HEK293T (cell line): ENCODE results near the gene ARHGAP40.

Experiments used
- CTCF ChIA-PET: fragments of 350-600 bp; formaldehyde crosslinking; extraction: SDS; loops from one replicate; lab custom pipeline; 2021; ENCODE audit warnings: antibody characterized with exemption, inconsistent platforms; lab: Yijun Ruan, JAX
- POLR2A ChIA-PET: fragments of 350-600 bp; formaldehyde crosslinking; extraction: SDS; loops from one replicate; lab custom pipeline; 2020; ENCODE audit warnings: antibody characterized with exemption, inconsistent platforms; lab: Yijun Ruan, JAX
- DNase-seq: peaks from one replicate; pipeline ENCODE4 v3.0.0; 2012; ENCODE audit warnings: mixed read lengths; ENCODE audit errors: extremely low spot score
- ARNT ChIP-seq: fragments of 450-650 bp; IDR thresholded peaks from 2 replicates; pipeline ENCODE4 v1.6.1; 2017; ENCODE audit warnings: mild to moderate bottlenecking
- BHLHE40 ChIP-seq: fragments of 450-650 bp; IDR thresholded peaks from 2 replicates; pipeline ENCODE4 v1.6.1; 2016; ENCODE audit warnings: mild to moderate bottlenecking, moderate library complexity, borderline replicate concordance
- CTBP1 ChIP-seq: fragments of 450-650 bp; IDR thresholded peaks from 2 replicates; pipeline ENCODE4 v1.6.1; 2016; ENCODE audit warnings: borderline replicate concordance
- ELF4 ChIP-seq: fragments of 450-650 bp; IDR thresholded peaks from 2 replicates; pipeline ENCODE4 v1.6.1; 2017; ENCODE audit warnings: antibody characterized with exemption
- FOXA1 ChIP-seq: fragments of 450-650 bp; IDR thresholded peaks from 2 replicates; pipeline ENCODE4 v1.6.1; 2016; ENCODE audit warnings: mild to moderate bottlenecking
- FOXK2 ChIP-seq: fragments of 450-650 bp; IDR thresholded peaks from 2 replicates; pipeline ENCODE4 v1.6.1; 2016; ENCODE audit warnings: mild to moderate bottlenecking
- FOXM1 ChIP-seq: fragments of 450-650 bp; IDR thresholded peaks from 2 replicates; pipeline ENCODE4 v1.6.1; 2017; ENCODE audit warnings: mild to moderate bottlenecking, borderline replicate concordance
- HDGF ChIP-seq: fragments of 450-650 bp; IDR thresholded peaks from 2 replicates; pipeline ENCODE4 v1.6.1; 2017; ENCODE audit warnings: antibody characterized with exemption, borderline replicate concordance
- L3MBTL2 ChIP-seq: fragments of 450-650 bp; conservative IDR thresholded peaks from 2 replicates; pipeline ENCODE4 v1.6.1; 2016; ENCODE audit warnings: mild to moderate bottlenecking
- LEF1 ChIP-seq: fragments of 450-650 bp; IDR thresholded peaks from 2 replicates; pipeline ENCODE4 v1.6.1; 2017; ENCODE audit warnings: mild to moderate bottlenecking, borderline replicate concordance
- NFRKB ChIP-seq: fragments of 450-650 bp; IDR thresholded peaks from 2 replicates; pipeline ENCODE4 v1.6.1; 2016; ENCODE audit warnings: mild to moderate bottlenecking, moderate library complexity
- SP1 ChIP-seq: fragments of 450-650 bp; IDR thresholded peaks from 2 replicates; pipeline ENCODE4 v1.6.1; 2017
- SUZ12 ChIP-seq: fragments of 450-650 bp; IDR thresholded peaks from 2 replicates; pipeline ENCODE4 v1.6.1; 2016; ENCODE audit warnings: mild to moderate bottlenecking
- TARDBP ChIP-seq: fragments of 450-650 bp; IDR thresholded peaks from 2 replicates; pipeline ENCODE4 v1.6.1; 2016
- ZNF384 ChIP-seq: fragments of 450-650 bp; IDR thresholded peaks from 2 replicates; pipeline ENCODE4 v1.6.1; 2016
- TF ChIP-seq, protein P1 (sequence below): fragments of 450-650 bp; IDR thresholded peaks from 2 replicates; pipeline ENCODE4 v1.6.1; 2016

The ARHGAP40 gene

DNA sequence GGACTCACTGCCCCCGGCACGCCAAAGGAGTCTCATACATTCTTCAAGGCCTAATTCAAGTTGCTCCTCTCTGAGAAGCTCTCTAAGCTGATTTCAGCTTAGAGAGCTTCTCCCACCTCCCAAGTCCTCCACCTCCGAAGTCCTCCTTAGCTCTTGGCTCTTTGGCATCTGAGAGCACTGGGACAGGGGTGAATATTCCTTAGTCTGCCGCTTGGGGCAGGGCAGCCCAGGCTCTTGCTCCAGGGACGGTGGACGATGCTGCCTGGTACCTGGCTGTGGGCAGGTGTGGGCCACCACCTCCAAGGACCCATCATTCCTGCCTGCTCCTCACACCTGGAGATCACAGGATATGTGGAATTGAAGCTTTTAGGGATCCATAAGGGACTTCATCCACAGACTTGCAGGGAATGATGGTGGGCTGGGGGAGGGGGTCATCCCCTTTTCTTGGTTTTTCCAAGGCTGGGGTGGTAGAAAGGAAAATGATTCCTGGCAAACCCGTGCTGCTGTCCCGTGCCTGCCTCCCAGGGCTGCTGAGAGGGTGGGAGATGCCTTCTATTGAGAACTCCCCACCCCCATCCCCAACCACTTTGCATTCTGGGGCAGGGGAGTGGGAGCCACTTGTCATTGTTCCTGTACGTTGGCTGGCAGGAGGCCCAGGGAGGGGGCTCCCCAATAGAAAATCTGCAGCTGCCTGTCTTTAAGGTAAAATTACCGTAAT is 57.4 kb downstream of the ARHGAP40 start:
- TF ChIP-seq, protein P1, sequence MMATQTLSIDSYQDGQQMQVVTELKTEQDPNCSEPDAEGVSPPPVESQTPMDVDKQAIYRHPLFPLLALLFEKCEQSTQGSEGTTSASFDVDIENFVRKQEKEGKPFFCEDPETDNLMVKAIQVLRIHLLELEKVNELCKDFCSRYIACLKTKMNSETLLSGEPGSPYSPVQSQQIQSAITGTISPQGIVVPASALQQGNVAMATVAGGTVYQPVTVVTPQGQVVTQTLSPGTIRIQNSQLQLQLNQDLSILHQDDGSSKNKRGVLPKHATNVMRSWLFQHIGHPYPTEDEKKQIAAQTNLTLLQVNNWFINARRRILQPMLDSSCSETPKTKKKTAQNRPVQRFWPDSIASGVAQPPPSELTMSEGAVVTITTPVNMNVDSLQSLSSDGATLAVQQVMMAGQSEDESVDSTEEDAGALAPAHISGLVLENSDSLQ = no peak
- TF ChIP-seq TARDBP (no peak), ARNT (no peak), FOXA1 (no peak)
- ChIA-PET CTCF (interaction anchor here (0.5 to 3.0 kb wide), 18 partner anchors 9 to 131 kb away, joined by 3 to 21 read pairs (median 3); no protein-coding TSS in a partner anchor), POLR2A (interaction anchor here (0.7 to 1.5 kb wide), 3 partner anchors 14 to 90 kb away, joined by 3 to 6 read pairs (median 3); partner anchors contain the start of gene SLC32A1)
- peak; percentile 72 for DNase-seq

DNA sequence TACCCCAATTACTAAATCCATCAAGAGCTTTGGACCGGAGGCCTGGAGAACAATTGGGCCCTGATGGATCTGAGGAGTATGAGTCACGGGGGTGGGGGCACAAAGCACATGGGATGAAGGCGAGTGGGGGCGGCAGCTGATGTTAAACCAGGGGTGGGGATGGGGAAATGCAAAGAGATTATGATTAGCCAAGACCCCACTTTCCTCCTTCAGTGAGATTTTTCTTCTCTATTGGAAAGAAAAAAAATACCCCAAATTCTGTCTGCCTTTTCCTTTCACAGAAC is 57.9 kb downstream of the ARHGAP40 start:
- CTCF ChIA-PET = interaction anchor here (2.5 to 3.0 kb wide), 2 partner anchors 9 to 14 kb away, joined by 14 to 21 read pairs; no protein-coding TSS in a partner anchor
- POLR2A ChIA-PET = interaction anchor here (1.5 kb wide), 1 partner anchor 14 kb away, joined by 6 read pairs; no protein-coding TSS in a partner anchor

DNA sequence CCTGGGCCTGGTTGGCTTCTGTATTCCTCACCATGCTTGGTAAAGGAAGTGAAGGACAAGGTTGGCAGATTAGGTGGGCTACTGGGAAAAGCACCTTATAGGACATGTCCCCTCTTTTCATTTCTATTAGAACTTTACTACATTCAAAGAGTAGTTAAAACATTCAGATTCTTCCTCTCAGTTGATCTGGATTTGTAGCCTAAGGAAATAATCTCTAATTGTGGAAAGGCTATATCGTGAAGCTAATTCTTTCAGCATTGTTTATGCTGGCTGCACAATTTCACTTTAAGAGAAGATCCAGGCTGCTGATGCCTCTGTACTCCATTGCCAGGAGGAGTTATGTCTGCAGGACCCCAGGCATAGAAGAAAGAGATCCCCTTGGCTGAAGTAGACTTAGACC is 58.8 kb downstream of the ARHGAP40 start:
- no peak for DNase-seq
- ChIA-PET CTCF (interaction anchor here (0.6 to 3.0 kb wide), 4 partner anchors 10 to 498 kb away, joined by 3 to 21 read pairs (median 10); no protein-coding TSS in a partner anchor), POLR2A (no interaction called here)
- TF ChIP-seq ZNF384 (no peak), TARDBP (no peak), HDGF (no peak), FOXK2 (no peak), SUZ12 (no peak), ARNT (no peak), LEF1 (no peak), ELF4 (no peak), FOXM1 (no peak), CTBP1 (no peak), FOXA1 (no peak), L3MBTL2 (no peak)
- TF ChIP-seq, protein P1 = no peak

More for the DNA sequence above, 57.9 kb downstream of the ARHGAP40 start:
- TF ChIP-seq HDGF (no peak), FOXA1 (no peak), SP1 (no peak), TARDBP (no peak), CTBP1 (no peak), ZNF384 (no peak), LEF1 (no peak), ELF4 (no peak), FOXK2 (no peak), BHLHE40 (no peak)
- TF ChIP-seq, protein P1 = no peak
- DNase-seq = no peak

DNA sequence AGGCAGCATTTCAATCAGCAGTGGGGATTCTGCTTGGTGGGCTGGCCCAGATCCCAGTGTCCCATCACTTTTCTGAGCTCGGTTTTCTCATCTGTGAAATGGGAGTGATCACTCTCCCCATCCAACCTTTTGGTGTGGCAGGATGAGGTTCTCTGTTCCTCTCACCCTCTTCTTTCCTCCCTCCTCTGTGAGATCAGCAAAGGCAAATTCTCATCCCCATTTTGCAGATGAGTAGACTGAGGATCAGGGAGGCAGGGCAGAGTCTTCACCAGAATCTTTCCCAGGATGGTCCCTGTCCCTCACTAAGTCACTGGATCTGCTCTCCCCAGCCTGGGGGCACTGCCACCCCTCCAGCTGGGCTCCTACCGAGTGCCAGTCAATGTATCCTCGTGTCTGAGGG is 62.1 kb downstream of the ARHGAP40 start:
- TF ChIP-seq SUZ12 (no peak), BHLHE40 (no peak)
- ChIA-PET CTCF (no interaction called here), POLR2A (no interaction called here)
- no peak for DNase-seq

DNA sequence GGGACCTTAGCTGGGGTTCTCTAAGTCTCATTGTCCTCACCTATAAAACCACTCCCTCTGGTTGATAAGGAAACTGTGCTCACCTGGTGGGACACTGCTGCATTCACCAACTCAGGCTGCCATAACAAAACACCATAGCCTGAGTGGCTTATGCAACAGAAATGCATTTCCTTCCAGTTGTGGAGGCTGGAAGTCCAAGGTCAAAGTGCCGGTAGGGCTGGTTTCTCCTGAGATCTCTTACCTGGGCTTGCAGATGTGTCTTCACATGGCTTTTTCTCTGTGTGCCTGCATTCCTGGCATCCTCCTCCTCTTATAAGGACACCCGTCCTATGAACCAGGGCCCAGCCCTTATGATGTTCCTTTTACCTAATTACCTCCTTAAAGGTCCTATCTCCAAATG is 62.7 kb downstream of the ARHGAP40 start:
- ChIA-PET POLR2A (no interaction called here), CTCF (no interaction called here)
- no peak for TF ChIP-seq SUZ12
- TF ChIP-seq ELF4 = no peak
- TF ChIP-seq LEF1 = no peak
- TF ChIP-seq NFRKB = no peak
- TF ChIP-seq SP1 = no peak
- no peak for TF ChIP-seq FOXM1
- TF ChIP-seq, protein P1 = no peak
- no peak for TF ChIP-seq ZNF384
- no peak for TF ChIP-seq BHLHE40
- DNase-seq = no peak

DNA sequence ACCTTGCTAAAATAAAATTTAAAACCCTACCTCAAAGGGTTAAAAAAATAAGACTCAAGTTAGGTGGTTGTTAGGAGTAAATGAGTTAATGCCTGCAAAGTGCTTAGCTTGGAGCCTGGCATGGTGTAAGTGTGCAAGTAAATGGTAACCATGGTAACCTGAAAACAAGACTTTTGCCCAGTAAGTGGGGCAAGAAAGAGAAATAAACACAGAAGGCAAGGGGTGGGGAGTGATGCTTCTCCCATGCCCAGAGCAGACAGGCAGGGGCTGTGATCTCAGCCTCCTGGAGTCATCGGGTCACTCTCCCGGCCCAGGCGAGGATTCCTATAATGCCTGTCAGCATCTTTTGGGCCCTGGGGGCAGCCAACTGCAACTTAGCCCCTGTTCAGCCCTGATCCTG is 63.5 kb downstream of the ARHGAP40 start:
- POLR2A ChIA-PET = no interaction called here
- CTCF ChIA-PET = no interaction called here
- TF ChIP-seq HDGF = no peak
- TF ChIP-seq ELF4 = no peak
- TF ChIP-seq TARDBP = no peak
- TF ChIP-seq L3MBTL2 = no peak
- no peak for TF ChIP-seq LEF1
- TF ChIP-seq SUZ12 = no peak
- TF ChIP-seq, protein P1 = no peak
- TF ChIP-seq FOXM1 = no peak
- TF ChIP-seq ZNF384 = no peak
- no peak for TF ChIP-seq BHLHE40
- no peak for TF ChIP-seq FOXK2
- no peak for DNase-seq
